WTC11 (cell line): Measurements from ENCODE around the gene CLEC4A. TPM values are rescaled to one million over a fixed set of nuclear protein-coding genes. Genes with fewer than 3 reads are reported as not detected.

Experiments
- ATAC-seq: fragments of 200-7000 bp; cut with Tn5 transposase; 2 replicates; pipeline ENCODE4 v1.10.0; 2021; ENCODE audit warnings: mild to moderate bottlenecking, moderate library complexity
- CTCF ChIA-PET: fragments of 300-600 bp; sonication (Branson Sonifier 250); formaldehyde crosslinking; loops from one replicate; lab custom pipeline; 2021; ENCODE audit warnings: antibody characterized with exemption; lab: Charles Lee
- POLR2A ChIA-PET: fragments of 350-600 bp; sonication (Branson Sonifier 250); formaldehyde crosslinking; loops from one replicate; lab custom pipeline; 2021; ENCODE audit warnings: antibody characterized with exemption; lab: Charles Lee
- DNase-seq: peaks from one replicate; pipeline ENCODE4 v3.0.0; 2021; ENCODE audit warnings: low spot score
- H3K27ac Mint-ChIP-seq: 2 replicates; pipeline ENCODE4 v1.8.0; 2021; ENCODE audit warnings: mixed read lengths
- H3K27me3 Mint-ChIP-seq: 2 replicates; pipeline ENCODE4 v1.8.0; 2021; ENCODE audit warnings: low read depth, mild to moderate bottlenecking, moderate library complexity, mixed read lengths
- H3K36me3 Mint-ChIP-seq: 2 replicates; pipeline ENCODE4 v1.8.0; 2021; ENCODE audit warnings: mixed read lengths
- H3K4me1 Mint-ChIP-seq: 2 replicates; pipeline ENCODE4 v1.8.0; 2022; ENCODE audit warnings: mixed read lengths
- H3K4me3 Mint-ChIP-seq: 2 replicates; pipeline ENCODE4 v1.8.0; 2021; ENCODE audit warnings: mild to moderate bottlenecking, moderate library complexity, mixed read lengths
- H3K9me3 Mint-ChIP-seq: 2 replicates; pipeline ENCODE4 v1.8.0; 2021; ENCODE audit warnings: mixed read lengths
- HMGA2 ChIP-seq: fragments of 250-450 bp; sonication (Bioruptor Pico); IDR thresholded peaks from 2 replicates; pipeline ENCODE4 v1.4.0; 2021; ENCODE audit warnings: mild to moderate bottlenecking, moderate library complexity
- NFATC4 ChIP-seq: fragments of 250-450 bp; sonication (Bioruptor Pico); IDR thresholded peaks from 2 replicates; pipeline ENCODE4 v1.9.0; 2021; ENCODE audit warnings: mild to moderate bottlenecking
- NR3C1 ChIP-seq: sonication (generic); formaldehyde crosslinking; conservative IDR thresholded peaks from 2 replicates; pipeline ENCODE4 v1.8.1; 2023; ENCODE audit warnings: low read depth, mild to moderate bottlenecking, missing genetic modification reagents
- ZBTB21 ChIP-seq: sonication (generic); formaldehyde crosslinking; IDR thresholded peaks from 2 replicates; pipeline ENCODE4 v1.8.1; 2023; ENCODE audit warnings: mild to moderate bottlenecking, missing genetic modification reagents, borderline replicate concordance
- total RNA-seq: library from RNA; stranded (reverse); gene quantifications from 3 replicates; pipeline ENCODE4 v1.2.3, GENCODE V29; 2021
- TF ChIP-seq, protein P1 (sequence below): sonication (generic); formaldehyde crosslinking; IDR thresholded peaks from 2 replicates; pipeline ENCODE4 v1.8.1; 2023; ENCODE audit warnings: mild to moderate bottlenecking, missing genetic modification reagents, borderline replicate concordance
- TF ChIP-seq, protein P2 (sequence below): sonication (generic); formaldehyde crosslinking; IDR thresholded peaks from 2 replicates; pipeline ENCODE4 v1.8.1; 2022; ENCODE audit warnings: low read depth, missing genetic modification reagents, borderline replicate concordance
- TF ChIP-seq, protein P3 (sequence below): fragments of 250-450 bp; sonication (Bioruptor Pico); conservative IDR thresholded peaks from 2 replicates; pipeline ENCODE4 v1.9.0; 2021; ENCODE audit warnings: mild to moderate bottlenecking
- TF ChIP-seq, protein P4 (sequence below): sonication (generic); formaldehyde crosslinking; IDR thresholded peaks from 2 replicates; pipeline ENCODE4 v1.8.0; 2022; ENCODE audit warnings: mild to moderate bottlenecking, missing genetic modification reagents
- TF ChIP-seq, protein P5 (sequence below): fragments of 250-450 bp; sonication (Bioruptor Pico); IDR thresholded peaks from 2 replicates; pipeline ENCODE4 v1.9.0; 2021; ENCODE audit warnings: mild to moderate bottlenecking
- TF ChIP-seq, protein P6 (sequence below): sonication (generic); formaldehyde crosslinking; IDR thresholded peaks from 2 replicates; pipeline ENCODE4 v1.8.1; 2023; ENCODE audit warnings: mild to moderate bottlenecking, missing genetic modification reagents, moderate library complexity

Gene CLEC4A
- total RNA-seq, 1 experiment from 2014 or later: 0.44 TPM

DNA sequence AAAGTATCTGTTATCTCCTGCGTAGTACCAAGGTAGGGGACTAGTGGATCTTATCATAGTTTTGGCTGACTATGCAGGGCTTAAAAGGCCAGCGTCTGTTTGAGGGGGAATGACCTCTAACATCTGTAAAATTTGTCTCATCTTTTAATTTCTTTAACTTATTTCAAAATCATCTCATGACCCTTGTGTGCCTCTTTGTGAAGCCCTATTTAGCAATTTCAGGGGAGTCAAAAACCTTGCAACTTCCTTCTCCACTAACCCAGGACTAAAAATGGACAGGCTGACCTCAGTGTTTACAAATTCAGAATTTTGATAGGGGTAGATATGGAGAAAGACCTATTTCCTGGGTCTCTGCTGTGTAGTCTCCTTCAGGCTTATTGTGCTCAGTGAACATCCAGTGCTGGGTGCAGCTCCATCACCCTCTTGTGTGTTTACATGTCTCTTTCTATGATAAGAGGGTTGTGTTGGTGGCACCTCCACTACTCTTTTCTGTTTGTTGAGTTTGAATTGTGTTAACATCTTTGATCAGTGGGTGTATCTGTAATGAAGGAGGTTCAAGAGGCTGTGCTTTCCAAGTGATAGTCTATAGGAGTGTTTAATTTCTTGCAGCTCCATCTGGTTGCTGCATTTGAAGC is 27.0 kb upstream of the CLEC4A start (continued):
- TF ChIP-seq, protein P1, sequence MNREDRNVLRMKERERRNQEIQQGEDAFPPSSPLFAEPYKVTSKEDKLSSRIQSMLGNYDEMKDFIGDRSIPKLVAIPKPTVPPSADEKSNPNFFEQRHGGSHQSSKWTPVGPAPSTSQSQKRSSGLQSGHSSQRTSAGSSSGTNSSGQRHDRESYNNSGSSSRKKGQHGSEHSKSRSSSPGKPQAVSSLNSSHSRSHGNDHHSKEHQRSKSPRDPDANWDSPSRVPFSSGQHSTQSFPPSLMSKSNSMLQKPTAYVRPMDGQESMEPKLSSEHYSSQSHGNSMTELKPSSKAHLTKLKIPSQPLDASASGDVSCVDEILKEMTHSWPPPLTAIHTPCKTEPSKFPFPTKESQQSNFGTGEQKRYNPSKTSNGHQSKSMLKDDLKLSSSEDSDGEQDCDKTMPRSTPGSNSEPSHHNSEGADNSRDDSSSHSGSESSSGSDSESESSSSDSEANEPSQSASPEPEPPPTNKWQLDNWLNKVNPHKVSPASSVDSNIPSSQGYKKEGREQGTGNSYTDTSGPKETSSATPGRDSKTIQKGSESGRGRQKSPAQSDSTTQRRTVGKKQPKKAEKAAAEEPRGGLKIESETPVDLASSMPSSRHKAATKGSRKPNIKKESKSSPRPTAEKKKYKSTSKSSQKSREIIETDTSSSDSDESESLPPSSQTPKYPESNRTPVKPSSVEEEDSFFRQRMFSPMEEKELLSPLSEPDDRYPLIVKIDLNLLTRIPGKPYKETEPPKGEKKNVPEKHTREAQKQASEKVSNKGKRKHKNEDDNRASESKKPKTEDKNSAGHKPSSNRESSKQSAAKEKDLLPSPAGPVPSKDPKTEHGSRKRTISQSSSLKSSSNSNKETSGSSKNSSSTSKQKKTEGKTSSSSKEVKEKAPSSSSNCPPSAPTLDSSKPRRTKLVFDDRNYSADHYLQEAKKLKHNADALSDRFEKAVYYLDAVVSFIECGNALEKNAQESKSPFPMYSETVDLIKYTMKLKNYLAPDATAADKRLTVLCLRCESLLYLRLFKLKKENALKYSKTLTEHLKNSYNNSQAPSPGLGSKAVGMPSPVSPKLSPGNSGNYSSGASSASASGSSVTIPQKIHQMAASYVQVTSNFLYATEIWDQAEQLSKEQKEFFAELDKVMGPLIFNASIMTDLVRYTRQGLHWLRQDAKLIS (CRISPR knock-in tag): no peak
- TF ChIP-seq HMGA2 (CRISPR knock-in tag): no peak
- TF ChIP-seq, protein P2, sequence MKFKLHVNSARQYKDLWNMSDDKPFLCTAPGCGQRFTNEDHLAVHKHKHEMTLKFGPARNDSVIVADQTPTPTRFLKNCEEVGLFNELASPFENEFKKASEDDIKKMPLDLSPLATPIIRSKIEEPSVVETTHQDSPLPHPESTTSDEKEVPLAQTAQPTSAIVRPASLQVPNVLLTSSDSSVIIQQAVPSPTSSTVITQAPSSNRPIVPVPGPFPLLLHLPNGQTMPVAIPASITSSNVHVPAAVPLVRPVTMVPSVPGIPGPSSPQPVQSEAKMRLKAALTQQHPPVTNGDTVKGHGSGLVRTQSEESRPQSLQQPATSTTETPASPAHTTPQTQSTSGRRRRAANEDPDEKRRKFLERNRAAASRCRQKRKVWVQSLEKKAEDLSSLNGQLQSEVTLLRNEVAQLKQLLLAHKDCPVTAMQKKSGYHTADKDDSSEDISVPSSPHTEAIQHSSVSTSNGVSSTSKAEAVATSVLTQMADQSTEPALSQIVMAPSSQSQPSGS: no peak

DNA sequence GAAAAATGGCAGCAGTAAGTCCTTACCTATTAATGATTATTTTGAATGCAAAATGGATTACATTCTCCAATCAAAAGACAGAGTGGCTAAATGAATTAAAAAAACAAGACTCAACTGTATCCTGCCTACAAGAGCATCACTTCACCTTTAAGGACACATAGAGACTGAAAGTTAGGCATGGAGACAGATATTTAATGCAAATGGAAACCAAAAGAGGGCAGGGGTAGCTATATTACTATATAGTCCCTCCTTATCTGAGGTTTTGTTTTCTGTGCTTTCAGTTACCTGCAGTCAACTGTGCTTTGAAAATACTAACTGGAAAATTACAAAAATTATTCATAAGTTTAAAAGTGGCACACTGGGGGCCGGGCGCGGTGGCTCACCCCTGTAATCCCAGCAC is 24.2 kb upstream of the CLEC4A start:
- ATAC-seq (no peak), DNase-seq (no peak)
- Mint-ChIP-seq H3K36me3 (peaks cover 39% of the 10 kb centered on the region), H3K4me1 (no peaks in the 10 kb centered on the region), H3K9me3 (peaks cover 22% of the 10 kb centered on the region), H3K4me3 (no peak overlapping the region), H3K27ac (no peak overlapping the region), H3K27me3 (no peaks in the 10 kb centered on the region)
- ChIA-PET CTCF (interaction anchor here (1.3 kb wide), 1 partner anchor 9 kb away, joined by 5 read pairs; no protein-coding TSS in a partner anchor), POLR2A (no interaction called here)
- TF ChIP-seq NFATC4 (CRISPR knock-in tag): no peak
- TF ChIP-seq, protein P3, sequence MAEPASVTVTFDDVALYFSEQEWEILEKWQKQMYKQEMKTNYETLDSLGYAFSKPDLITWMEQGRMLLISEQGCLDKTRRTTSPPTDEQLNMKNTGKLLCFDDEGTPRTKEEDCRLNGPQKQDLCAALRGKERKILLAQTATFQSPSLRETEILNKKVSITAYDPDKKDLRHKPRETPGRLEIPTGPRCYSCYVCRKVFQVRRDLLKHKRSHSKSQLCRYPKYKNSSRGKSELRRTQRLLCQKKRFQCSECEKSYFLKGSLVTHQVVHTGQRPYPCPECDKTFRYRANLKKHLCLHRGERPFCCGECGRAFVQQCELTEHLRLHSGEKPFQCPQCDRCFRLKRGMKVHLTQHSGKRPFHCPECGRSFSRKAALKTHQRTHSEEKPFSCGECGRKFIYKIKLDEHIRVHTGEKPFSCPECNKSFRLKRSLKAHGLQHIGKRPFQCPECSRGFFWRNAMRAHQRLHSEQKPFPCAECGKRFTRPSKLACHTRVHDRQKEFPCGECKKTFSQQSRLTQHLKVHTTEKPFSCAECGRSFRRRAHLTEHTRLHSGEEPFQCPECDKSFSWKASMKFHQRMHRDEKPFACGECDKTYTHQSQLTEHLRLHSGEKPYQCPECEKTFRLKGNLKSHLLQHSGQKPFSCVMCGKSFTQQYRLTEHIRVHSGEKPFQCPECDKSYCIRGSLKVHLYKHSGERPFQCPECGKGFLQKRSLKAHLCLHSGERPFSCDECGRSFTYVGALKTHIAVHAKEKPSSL (CRISPR knock-in tag): no peak
- TF ChIP-seq NR3C1 (CRISPR knock-in tag): no peak
- no peak for TF ChIP-seq ZBTB21 (CRISPR knock-in tag)
- TF ChIP-seq, protein P4, sequence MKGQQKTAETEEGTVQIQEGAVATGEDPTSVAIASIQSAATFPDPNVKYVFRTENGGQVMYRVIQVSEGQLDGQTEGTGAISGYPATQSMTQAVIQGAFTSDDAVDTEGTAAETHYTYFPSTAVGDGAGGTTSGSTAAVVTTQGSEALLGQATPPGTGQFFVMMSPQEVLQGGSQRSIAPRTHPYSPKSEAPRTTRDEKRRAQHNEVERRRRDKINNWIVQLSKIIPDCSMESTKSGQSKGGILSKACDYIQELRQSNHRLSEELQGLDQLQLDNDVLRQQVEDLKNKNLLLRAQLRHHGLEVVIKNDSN (CRISPR knock-in tag): no peak
- TF ChIP-seq, protein P5, sequence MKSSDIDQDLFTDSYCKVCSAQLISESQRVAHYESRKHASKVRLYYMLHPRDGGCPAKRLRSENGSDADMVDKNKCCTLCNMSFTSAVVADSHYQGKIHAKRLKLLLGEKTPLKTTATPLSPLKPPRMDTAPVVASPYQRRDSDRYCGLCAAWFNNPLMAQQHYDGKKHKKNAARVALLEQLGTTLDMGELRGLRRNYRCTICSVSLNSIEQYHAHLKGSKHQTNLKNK (CRISPR knock-in tag): no peak
- TF ChIP-seq, protein P2: no peak
- TF ChIP-seq, protein P6, sequence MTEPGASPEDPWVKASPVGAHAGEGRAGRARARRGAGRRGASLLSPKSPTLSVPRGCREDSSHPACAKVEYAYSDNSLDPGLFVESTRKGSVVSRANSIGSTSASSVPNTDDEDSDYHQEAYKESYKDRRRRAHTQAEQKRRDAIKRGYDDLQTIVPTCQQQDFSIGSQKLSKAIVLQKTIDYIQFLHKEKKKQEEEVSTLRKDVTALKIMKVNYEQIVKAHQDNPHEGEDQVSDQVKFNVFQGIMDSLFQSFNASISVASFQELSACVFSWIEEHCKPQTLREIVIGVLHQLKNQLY: no peak
